ENCODE data around the gene CPE. TPM values are rescaled to one million over a fixed set of nuclear protein-coding genes. Genes with fewer than 3 reads are reported as not detected.
"Not testable (repeated sequence)": the region's sequence is repeated elsewhere in the genome, so short reads cannot be mapped to it uniquely, and the experiment has no call there.

Gene CPE
- total RNA-seq, 1 donor: 15.1 TPM

DNA sequence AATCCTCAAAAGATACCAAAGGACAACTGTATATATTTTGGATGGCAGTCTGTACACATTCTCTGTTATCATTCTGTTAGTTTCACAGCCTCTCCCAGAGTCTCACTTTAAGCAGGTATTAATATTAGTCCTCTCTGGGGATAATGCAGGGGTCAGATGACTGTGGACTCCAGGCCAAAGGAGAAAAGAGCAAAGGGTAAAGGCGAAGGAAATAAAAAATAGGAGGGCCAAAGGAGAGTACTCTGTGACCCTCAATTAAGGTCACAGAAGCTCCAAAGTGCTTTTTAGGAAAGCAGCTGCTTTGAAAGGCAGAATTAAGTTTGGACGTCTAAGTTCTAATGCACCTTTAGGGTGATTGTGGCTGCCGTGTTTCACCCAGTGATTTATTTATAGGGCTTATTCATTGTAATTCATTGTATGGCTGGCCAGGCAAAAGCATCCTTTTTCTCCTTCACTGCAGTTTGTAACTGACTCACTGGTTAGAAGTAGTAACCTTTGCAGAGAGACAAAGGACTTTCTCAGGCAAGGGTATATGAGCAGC lies 43.6 kb upstream of the CPE start:
- DNase-seq (ENCODE audit: low read depth): no peak
- TF ChIP-seq, protein P1, sequence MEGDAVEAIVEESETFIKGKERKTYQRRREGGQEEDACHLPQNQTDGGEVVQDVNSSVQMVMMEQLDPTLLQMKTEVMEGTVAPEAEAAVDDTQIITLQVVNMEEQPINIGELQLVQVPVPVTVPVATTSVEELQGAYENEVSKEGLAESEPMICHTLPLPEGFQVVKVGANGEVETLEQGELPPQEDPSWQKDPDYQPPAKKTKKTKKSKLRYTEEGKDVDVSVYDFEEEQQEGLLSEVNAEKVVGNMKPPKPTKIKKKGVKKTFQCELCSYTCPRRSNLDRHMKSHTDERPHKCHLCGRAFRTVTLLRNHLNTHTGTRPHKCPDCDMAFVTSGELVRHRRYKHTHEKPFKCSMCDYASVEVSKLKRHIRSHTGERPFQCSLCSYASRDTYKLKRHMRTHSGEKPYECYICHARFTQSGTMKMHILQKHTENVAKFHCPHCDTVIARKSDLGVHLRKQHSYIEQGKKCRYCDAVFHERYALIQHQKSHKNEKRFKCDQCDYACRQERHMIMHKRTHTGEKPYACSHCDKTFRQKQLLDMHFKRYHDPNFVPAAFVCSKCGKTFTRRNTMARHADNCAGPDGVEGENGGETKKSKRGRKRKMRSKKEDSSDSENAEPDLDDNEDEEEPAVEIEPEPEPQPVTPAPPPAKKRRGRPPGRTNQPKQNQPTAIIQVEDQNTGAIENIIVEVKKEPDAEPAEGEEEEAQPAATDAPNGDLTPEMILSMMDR (IDR thresholded peaks at IDR 0.05; ENCODE audit: insufficient read depth, low read depth, low read length): no peak
- no peak overlapping the region for H3K4me3 ChIP-seq (ENCODE audit: low read depth, low read length)

DNA sequence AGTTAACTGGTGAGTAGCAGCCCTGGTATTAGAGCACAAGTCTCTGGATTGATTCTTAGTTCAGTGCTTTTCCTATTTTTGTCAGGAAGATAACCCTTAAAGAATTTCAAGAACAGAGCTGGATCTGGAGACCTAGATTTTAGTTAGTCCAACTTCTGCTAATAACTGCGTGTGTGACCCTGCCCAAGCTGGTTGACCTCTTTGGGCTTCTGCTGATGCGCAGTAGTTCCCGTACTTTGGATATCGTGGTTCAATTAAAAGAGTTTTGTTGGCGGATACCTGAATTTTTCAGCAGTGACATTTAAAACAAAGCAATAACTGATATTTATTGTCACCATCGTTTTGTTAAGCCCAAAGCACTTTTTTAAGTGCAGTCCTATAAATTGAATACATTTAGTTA lies 42.1 kb upstream of the CPE start:
- H3K4me3 ChIP-seq (ENCODE audit: low read depth, low read length): no peak overlapping the region
- TF ChIP-seq, protein P1 (IDR thresholded peaks at IDR 0.05; ENCODE audit: insufficient read depth, low read depth, low read length): no peak
- DNase-seq (ENCODE audit: low read depth): no peak

DNA sequence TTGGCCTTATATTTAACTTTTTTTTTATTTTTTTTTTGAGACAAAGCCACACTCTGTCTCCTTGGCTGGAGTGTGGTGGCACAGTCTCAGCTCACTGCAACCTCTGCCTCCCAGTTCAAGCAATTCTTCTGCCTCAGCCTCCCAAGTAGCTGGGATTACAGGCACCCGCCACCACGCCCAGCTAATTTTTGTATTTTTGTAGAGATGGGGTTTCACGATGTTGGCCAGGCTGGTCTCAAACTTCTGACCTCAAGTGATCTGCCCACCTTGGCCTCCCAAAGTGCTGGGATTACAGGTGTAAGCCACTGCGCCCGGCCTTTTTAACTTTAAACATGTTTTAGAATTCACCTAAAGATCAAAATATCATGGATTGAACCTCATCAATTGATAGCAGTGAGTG lies 36.5 kb upstream of the CPE start:
- DNase-seq (ENCODE audit: low read depth); H3K4me3 ChIP-seq (ENCODE audit: low read depth, low read length): not testable (repeated sequence)

DNA sequence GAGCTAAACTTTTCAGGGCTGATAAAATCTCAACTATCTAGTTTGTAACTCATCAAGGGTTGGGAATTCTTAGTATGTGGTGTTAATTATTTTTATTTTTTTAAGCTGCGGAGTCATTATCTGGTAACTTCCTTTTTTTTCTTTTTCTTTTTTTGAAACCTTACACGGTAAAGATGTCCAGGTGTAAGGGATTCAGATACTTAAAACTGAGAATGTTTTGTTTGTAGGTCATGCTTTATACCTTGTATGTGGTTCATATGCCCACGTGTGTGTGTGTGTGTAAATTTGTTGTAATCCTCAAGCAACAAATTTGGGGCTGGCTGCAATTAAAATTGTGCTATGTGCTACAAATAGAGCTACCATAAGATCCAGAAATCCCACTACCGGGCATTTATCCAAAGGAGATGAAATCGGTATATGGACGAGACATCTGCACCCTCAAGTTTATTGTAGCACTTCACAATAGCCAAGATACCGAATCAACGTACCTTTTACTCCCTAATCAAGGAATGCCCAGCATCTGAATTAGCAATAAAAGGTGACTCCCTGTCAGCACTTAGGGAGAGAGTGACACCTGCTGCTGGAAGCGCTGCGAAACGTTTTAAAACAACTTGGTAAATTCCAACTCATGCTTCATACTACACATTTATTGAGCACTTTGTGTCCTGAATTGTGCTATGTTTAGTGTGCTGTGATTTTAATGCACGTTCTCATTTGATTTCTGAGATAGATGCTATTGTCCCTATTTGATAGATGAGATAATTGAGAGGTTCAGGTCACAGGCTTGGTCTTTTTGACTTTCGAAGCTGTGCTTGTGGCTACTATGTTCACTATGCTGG lies 35.2 kb upstream of the CPE start:
- TF ChIP-seq, protein P1 (IDR thresholded peaks at IDR 0.05; ENCODE audit: insufficient read depth, low read depth, low read length): peak; percentile 38
- no peak overlapping the region for H3K4me3 ChIP-seq (ENCODE audit: low read depth, low read length)
- DNase-seq (ENCODE audit: low read depth): no peak

DNA sequence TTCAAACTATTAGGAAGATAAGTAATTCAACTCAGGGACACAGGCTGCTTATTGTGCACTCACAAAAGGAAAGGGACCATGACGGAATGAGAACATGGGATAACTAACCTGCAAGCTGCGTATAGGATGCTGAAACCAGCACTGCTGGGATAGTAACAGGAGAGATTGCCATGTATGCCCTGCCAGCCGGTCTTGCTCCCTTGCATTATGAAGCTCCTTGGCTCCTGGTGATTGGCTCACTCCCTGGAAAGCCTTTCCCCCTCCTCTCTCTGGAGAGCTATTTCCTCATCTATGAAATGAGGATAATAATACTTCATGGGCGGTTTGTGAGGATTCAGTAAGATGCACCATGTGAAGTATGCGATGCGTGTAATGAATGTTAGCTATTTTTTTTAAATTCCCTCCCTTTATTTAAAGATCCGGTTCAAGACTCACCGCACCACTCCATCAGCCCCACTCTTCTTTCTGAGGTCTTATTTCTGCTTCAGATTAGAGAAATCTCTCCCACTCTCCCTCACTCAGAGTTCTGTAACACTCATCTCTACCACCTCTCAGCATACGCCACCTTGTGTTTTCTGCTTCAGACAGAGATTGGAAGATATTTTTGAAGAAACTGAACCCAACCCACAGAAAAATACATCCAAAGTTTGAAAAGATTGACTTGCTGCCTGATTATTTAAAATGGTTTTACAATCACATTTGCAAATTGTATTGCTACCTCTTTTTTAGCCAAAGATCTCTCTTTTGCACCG lies 33.0 kb upstream of the CPE start:
- TF ChIP-seq, protein P1 (IDR thresholded peaks at IDR 0.05; ENCODE audit: insufficient read depth, low read depth, low read length): peak; percentile 48
- no peak overlapping the region for H3K4me3 ChIP-seq (ENCODE audit: low read depth, low read length)
- DNase-seq (ENCODE audit: low read depth): no peak

DNA sequence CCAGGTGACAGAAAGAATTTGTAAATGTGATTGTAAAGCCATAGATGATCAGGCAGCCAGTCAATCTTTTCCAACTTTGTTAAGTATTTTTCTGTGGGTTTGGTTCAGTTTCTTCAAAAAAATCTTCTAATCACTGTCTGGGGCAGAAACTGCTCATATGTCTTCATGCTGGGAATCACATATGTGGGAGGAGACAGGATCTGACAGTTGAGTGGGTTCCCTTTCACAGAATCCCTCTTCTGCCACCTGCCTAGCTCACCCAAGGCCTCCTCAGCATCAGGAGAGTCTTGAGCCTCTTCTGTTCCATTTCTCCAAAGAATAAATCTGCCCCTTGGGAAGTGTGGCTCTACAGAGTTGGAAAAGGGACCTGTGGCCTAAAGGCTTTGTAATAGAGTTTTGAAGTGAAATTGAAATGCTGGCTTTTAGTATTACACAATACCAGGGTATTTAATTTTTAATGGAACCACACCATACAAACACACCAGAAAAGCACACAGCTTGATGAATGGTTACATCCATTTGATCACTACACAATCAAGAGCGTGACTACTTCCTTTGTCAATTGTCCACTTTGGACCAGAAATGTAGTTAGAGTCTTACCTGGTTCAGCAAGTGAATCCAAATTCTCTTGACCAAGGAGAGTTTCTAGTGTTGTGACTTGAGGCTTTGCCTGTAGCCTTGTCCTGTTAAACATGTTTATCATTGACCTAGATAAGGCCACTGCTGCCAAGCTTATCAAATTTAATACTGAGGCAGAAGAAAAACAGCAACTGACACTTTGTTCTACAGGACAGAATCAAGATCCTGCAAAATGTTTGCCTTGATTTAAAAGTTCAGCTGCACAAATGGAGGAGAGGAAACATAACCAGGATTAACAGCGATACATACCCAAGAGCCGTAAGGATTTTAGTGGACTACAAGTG lies 30.9 kb upstream of the CPE start:
- TF ChIP-seq, protein P1 (IDR thresholded peaks at IDR 0.05; ENCODE audit: insufficient read depth, low read depth, low read length): no peak
- no peak for DNase-seq (ENCODE audit: low read depth)
- H3K4me3 ChIP-seq (ENCODE audit: low read depth, low read length): no peak overlapping the region

Data from fibroblast of villous mesenchyme (primary cell).